SK-N-SH treated with all-trans-retinoic acid at 6 μM for 48 hours (cell line): ENCODE results near the gene CACNA2D3.

Source experiments
- ARNTL ChIP-seq: fragments of 450-650 bp; formaldehyde crosslinking; IDR thresholded peaks from 2 replicates; pipeline ENCODE4 v1.5.0; 2020; ENCODE audit warnings: low read depth, mild to moderate bottlenecking, moderate library complexity, borderline replicate concordance
- CREB5 ChIP-seq: fragments of 250-450 bp; sonication (Bioruptor Pico); IDR thresholded peaks from 2 replicates; pipeline ENCODE4 v1.5.1; 2020; ENCODE audit warnings: low read depth, mild to moderate bottlenecking, moderate library complexity
- ESRRG ChIP-seq: fragments of 250-450 bp; sonication (Bioruptor Pico); IDR thresholded peaks from 2 replicates; pipeline ENCODE4 v1.6.1; 2021; ENCODE audit warnings: mild to moderate bottlenecking
- ISL1 ChIP-seq: fragments of 250-450 bp; sonication (Bioruptor Pico); IDR thresholded peaks from 2 replicates; pipeline ENCODE4 v2.1.2; 2022; ENCODE audit warnings: mild to moderate bottlenecking, moderate library complexity
- PPARA ChIP-seq: fragments of 250-450 bp; sonication (Bioruptor Pico); IDR thresholded peaks from 2 replicates; pipeline ENCODE4 v1.5.0; 2020; ENCODE audit warnings: mild to moderate bottlenecking, borderline replicate concordance
- RARB ChIP-seq: fragments of 250-450 bp; sonication (Bioruptor Pico); IDR thresholded peaks from 2 replicates; pipeline ENCODE4 v1.8.0; 2021; ENCODE audit warnings: mild to moderate bottlenecking, moderate library complexity
- SNAI2 ChIP-seq: fragments of 250-450 bp; sonication (Bioruptor Pico); IDR thresholded peaks from 2 replicates; pipeline ENCODE4 v1.5.0; 2020; ENCODE audit warnings: mild to moderate bottlenecking, moderate library complexity
- TOX ChIP-seq: fragments of 250-450 bp; sonication (Bioruptor Pico); IDR thresholded peaks from 2 replicates; pipeline ENCODE4 v1.8.0; 2021; ENCODE audit warnings: mild to moderate bottlenecking, moderate library complexity, borderline replicate concordance
- TF ChIP-seq, protein P1 (sequence below): fragments of 250-450 bp; sonication (Bioruptor Pico); IDR thresholded peaks from 2 replicates; pipeline ENCODE4 v1.5.0; 2020; ENCODE audit warnings: mild to moderate bottlenecking, moderate library complexity

GRCh38 chr3:54331341-54331740 is 209.0 kb downstream of the CACNA2D3 start:
- TF ChIP-seq, protein P1, sequence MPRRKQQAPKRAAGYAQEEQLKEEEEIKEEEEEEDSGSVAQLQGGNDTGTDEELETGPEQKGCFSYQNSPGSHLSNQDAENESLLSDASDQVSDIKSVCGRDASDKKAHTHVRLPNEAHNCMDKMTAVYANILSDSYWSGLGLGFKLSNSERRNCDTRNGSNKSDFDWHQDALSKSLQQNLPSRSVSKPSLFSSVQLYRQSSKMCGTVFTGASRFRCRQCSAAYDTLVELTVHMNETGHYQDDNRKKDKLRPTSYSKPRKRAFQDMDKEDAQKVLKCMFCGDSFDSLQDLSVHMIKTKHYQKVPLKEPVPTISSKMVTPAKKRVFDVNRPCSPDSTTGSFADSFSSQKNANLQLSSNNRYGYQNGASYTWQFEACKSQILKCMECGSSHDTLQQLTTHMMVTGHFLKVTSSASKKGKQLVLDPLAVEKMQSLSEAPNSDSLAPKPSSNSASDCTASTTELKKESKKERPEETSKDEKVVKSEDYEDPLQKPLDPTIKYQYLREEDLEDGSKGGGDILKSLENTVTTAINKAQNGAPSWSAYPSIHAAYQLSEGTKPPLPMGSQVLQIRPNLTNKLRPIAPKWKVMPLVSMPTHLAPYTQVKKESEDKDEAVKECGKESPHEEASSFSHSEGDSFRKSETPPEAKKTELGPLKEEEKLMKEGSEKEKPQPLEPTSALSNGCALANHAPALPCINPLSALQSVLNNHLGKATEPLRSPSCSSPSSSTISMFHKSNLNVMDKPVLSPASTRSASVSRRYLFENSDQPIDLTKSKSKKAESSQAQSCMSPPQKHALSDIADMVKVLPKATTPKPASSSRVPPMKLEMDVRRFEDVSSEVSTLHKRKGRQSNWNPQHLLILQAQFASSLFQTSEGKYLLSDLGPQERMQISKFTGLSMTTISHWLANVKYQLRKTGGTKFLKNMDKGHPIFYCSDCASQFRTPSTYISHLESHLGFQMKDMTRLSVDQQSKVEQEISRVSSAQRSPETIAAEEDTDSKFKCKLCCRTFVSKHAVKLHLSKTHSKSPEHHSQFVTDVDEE (CRISPR knock-in tag), result no peak
- no peak for TF ChIP-seq PPARA (CRISPR knock-in tag)
- no peak for TF ChIP-seq SNAI2
- TF ChIP-seq CREB5 (CRISPR knock-in tag), result no peak
- no peak for TF ChIP-seq ISL1 (CRISPR knock-in tag)
- TF ChIP-seq RARB (CRISPR knock-in tag), result no peak
- no peak for TF ChIP-seq ARNTL
- no peak for TF ChIP-seq TOX (CRISPR knock-in tag)
- no peak for TF ChIP-seq ESRRG (CRISPR knock-in tag)
